Hepatocyte (in vitro differentiated cells): ENCODE data around the gene SLC25A13. TPM values are rescaled to one million over a fixed set of nuclear protein-coding genes. Genes with fewer than 3 reads are reported as not detected.

ENCODE experiments used
- DNase-seq: peaks from one replicate; pipeline ENCODE4 v3.0.0-alpha.2; 2016; ENCODE audit warnings: low spot score
- H2AFZ ChIP-seq: fragments of 200-600 bp; sonication (generic); 2 replicates; pipeline ENCODE4 v1.6.0; 2016; ENCODE audit warnings: antibody characterized with exemption, mild to moderate bottlenecking
- H3K27ac ChIP-seq: fragments of 200-600 bp; sonication (generic); 2 replicates; pipeline ENCODE4 v1.5.1; 2016; ENCODE audit warnings: mild to moderate bottlenecking
- H3K27me3 ChIP-seq: fragments of 200-600 bp; sonication (generic); 2 replicates; pipeline ENCODE4 v1.6.1; 2016
- H3K36me3 ChIP-seq: fragments of 200-600 bp; sonication (generic); replicated peaks from 2 replicates; pipeline ENCODE4 v1.5.1; 2016; ENCODE audit warnings: low read depth; ENCODE audit not compliant: insufficient read depth
- H3K4me1 ChIP-seq: fragments of 200-600 bp; sonication (generic); 2 replicates; pipeline ENCODE4 v1.5.1; 2016; ENCODE audit warnings: mild to moderate bottlenecking, moderate library complexity; ENCODE audit not compliant: insufficient read depth
- H3K4me2 ChIP-seq: fragments of 200-600 bp; sonication (generic); 2 replicates; pipeline ENCODE4 v1.6.0; 2016
- H3K4me3 ChIP-seq: fragments of 200-600 bp; sonication (generic); 2 replicates; pipeline ENCODE4 v1.5.1; 2016; ENCODE audit warnings: mild to moderate bottlenecking
- H3K79me2 ChIP-seq: fragments of 200-600 bp; sonication (generic); 2 replicates; pipeline ENCODE4 v1.6.0; 2017; ENCODE audit warnings: mild to moderate bottlenecking
- H3K9me2 ChIP-seq: fragments of 200-600 bp; sonication (generic); replicated peaks from 2 replicates; pipeline ENCODE4 v1.6.0; 2017; ENCODE audit warnings: mild to moderate bottlenecking; ENCODE audit not compliant: insufficient read depth
- H3K9me3 ChIP-seq: fragments of 200-600 bp; sonication (generic); 2 replicates; pipeline ENCODE4 v1.5.1; 2016; ENCODE audit warnings: low read depth, mild to moderate bottlenecking
- H4K20me1 ChIP-seq: fragments of 200-600 bp; sonication (generic); 2 replicates; pipeline ENCODE4 v1.6.0; 2016; ENCODE audit warnings: mild to moderate bottlenecking; ENCODE audit not compliant: insufficient read depth, poor library complexity, severe bottlenecking
- EZH2 ChIP-seq: fragments of 200-600 bp; sonication (generic); IDR thresholded peaks from 2 replicates; pipeline ENCODE4 v1.6.1; 2016; ENCODE audit warnings: antibody characterized with exemption, mild to moderate bottlenecking, borderline replicate concordance
- EZH2phosphoT487 ChIP-seq: fragments of 200-600 bp; sonication (generic); IDR thresholded peaks from one replicate; pipeline ENCODE4 v1.6.1; 2018; ENCODE audit warnings: antibody characterized with exemption, mild to moderate bottlenecking, low read depth, moderate library complexity; ENCODE audit not compliant: unreplicated experiment, severe bottlenecking
- WGBS: methylation state at CpG from one replicate; pipeline ENCODE4 v1.1.6; 2016; ENCODE audit warnings: low lambda C conversion rate; ENCODE audit errors: missing lambda C conversion rate; 5-methylcytosine and 5-hydroxymethylcytosine counted together
- polyA plus RNA-seq: library from polyadenylated mRNA; unstranded; fragments of >200 nt; fragmentation: Nextera tagmentation; extraction: Ambion mirVana; gene quantifications from 2 replicates; pipeline ENCODE4 v1.2.1, GENCODE V29; 2016
- total RNA-seq: library from RNA; depleted of rRNA; stranded (reverse); fragments of >200 nt; gene quantifications from 2 replicates; pipeline ENCODE4 v1.2.3, GENCODE V29; 2014
- TF ChIP-seq, protein P1 (sequence below): fragments of 200-600 bp; sonication (generic); IDR thresholded peaks from 2 replicates; pipeline ENCODE4 v1.5.1; 2016; ENCODE audit warnings: antibody characterized with exemption, mild to moderate bottlenecking; ENCODE audit not compliant: poor library complexity

The SLC25A13 gene
- total and polyA plus RNA-seq, 2 experiments from 2014 or later, result 37.5 to 55.1 TPM

DNA sequence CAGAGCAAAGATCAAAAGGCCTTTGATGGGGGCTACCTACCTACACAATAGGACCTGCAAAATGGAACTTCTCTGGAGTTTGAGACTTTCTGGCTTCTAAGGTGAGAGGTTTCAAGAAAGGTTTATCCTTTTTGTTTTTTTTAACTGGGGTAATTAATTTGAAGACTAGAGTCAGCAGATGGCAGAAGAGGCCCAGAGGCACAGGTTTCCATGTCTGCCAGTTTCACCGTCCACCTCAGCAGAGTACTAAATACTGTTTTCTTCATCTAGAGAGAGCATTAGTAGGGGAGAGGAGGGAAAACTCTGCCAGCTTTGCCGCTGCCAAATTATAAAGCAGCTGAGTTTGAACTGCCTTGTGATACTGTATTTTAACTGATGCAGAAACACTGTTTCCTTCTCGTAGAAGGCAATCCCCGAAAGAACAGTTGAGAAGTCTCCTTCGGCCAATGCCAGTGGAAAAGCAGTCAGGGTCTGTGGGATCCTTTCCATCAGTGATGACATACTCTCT is 138.7 kb downstream of the SLC25A13 start:
- H3K27ac ChIP-seq, result no peak overlapping the region
- 90% methylated on average over 5 of the region's 5 CpGs for WGBS
- no peaks in the 10 kb centered on the region for H3K36me3 ChIP-seq
- no peaks in the 10 kb centered on the region for H3K9me2 ChIP-seq
- TF ChIP-seq, protein P1, sequence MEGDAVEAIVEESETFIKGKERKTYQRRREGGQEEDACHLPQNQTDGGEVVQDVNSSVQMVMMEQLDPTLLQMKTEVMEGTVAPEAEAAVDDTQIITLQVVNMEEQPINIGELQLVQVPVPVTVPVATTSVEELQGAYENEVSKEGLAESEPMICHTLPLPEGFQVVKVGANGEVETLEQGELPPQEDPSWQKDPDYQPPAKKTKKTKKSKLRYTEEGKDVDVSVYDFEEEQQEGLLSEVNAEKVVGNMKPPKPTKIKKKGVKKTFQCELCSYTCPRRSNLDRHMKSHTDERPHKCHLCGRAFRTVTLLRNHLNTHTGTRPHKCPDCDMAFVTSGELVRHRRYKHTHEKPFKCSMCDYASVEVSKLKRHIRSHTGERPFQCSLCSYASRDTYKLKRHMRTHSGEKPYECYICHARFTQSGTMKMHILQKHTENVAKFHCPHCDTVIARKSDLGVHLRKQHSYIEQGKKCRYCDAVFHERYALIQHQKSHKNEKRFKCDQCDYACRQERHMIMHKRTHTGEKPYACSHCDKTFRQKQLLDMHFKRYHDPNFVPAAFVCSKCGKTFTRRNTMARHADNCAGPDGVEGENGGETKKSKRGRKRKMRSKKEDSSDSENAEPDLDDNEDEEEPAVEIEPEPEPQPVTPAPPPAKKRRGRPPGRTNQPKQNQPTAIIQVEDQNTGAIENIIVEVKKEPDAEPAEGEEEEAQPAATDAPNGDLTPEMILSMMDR, result no peak
- TF ChIP-seq EZH2, result no peak
- no peak for TF ChIP-seq EZH2phosphoT487
- peaks cover 5% of the 10 kb centered on the region for H3K4me1 ChIP-seq
- H3K79me2 ChIP-seq, result no peaks in the 10 kb centered on the region
- no peaks in the 10 kb centered on the region for H3K27me3 ChIP-seq
- no peak overlapping the region for H3K4me3 ChIP-seq
- H3K9me3 ChIP-seq, result no peaks in the 10 kb centered on the region
- no peak overlapping the region for H2AFZ ChIP-seq
- H4K20me1 ChIP-seq, result no peaks in the 10 kb centered on the region
- no peak overlapping the region for H3K4me2 ChIP-seq
- DNase-seq, result no peak

DNA sequence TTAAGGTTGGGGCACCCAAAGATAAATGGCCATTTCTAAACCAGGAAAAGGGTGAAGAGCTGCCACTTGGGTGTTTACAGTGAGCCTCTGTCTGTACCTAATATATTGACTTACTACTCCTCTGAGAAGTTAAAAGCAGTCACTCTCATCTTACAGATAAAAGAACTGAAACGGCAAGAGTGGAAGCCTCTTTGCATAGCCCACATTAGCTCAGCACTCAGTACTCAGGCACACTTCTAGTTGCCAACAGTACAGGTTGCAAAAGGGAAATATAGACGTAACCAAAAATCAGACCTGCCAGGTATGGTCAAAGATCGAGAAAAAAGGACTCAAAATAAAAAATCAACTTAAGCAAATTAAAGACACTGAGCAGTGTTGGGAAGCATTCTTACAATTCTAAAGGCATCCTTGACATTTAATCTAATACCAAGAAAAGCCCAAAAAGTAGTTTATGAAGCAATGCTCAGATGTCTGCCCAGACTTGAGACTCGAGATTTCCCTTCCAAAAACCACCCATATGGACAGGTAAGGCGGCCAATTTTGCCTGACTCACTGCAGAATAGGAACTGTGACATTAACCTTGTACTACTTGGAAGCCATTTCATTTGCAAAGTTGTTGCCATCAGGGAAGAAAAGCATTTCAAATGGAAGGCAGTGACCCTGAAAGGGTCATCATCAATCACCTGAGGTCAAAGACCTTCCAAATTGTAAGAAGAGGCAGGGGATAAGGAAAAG is 139.3 kb downstream of the SLC25A13 start:
- Histone ChIP-seq H3K4me1 (peaks cover 3% of the 10 kb centered on the region), H3K9me3 (no peaks in the 10 kb centered on the region), H3K4me2 (no peak overlapping the region), H3K36me3 (no peaks in the 10 kb centered on the region), H3K79me2 (no peaks in the 10 kb centered on the region), H2AFZ (no peak overlapping the region), H3K27me3 (no peaks in the 10 kb centered on the region), H3K4me3 (no peak overlapping the region), H3K9me2 (no peaks in the 10 kb centered on the region), H4K20me1 (no peaks in the 10 kb centered on the region), H3K27ac (no peak overlapping the region)
- DNase-seq, result no peak
- WGBS, result 79% methylated on average over 5 of the region's 5 CpGs
- TF ChIP-seq EZH2phosphoT487, result no peak
- no peak for TF ChIP-seq EZH2
- TF ChIP-seq, protein P1, result no peak

DNA sequence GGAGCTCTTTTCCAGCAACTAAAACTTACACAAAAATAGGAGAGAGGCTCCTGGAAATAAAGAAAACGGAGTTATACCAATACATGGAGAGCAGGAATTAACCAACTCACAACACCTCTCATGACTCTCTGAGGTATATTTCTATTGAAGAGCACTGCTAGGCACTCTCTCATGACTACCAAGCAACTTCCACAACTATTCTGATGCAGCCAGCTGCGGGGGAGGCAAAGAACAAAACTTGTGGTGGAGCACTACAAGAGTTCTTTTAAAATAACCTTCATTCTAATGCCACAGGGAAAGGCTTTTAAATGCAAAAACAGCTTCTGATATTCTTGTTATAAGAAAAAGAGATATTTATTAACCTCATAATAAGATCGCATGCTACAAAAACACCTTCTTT is 140.7 kb downstream of the SLC25A13 start:
- H3K27me3 ChIP-seq, result no peaks in the 10 kb centered on the region
- WGBS, result 83% methylated on average over 3 of the region's 3 CpGs

DNA sequence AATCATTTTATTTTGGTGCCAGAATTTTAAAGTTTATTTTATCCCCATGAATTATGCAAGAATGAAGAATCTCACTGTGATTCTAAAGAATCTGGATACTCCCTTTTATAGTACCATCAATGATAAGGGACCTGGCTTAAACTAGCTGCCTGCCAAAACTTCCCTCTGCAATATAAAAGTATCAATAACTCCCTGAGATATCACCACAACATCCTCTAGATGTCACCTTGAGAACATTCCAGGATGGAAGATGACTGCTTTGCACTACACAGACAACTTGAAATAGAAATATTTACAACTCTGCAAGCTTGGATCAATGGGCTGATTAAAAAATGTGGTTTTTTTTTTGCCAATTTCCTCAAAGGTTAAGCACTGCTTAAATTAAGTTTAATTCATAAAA is 142.1 kb downstream of the SLC25A13 start:
- H3K36me3 ChIP-seq, result no peaks in the 10 kb centered on the region
- no peaks in the 10 kb centered on the region for H3K9me3 ChIP-seq
- no peaks in the 10 kb centered on the region for H4K20me1 ChIP-seq
- H2AFZ ChIP-seq, result no peak overlapping the region
- TF ChIP-seq, protein P1, result no peak
- TF ChIP-seq EZH2phosphoT487, result no peak
- no peak for TF ChIP-seq EZH2
- no peaks in the 10 kb centered on the region for H3K27me3 ChIP-seq
- H3K4me2 ChIP-seq, result no peak overlapping the region
- no peaks in the 10 kb centered on the region for H3K79me2 ChIP-seq
- no peaks in the 10 kb centered on the region for H3K9me2 ChIP-seq
- no peak for DNase-seq
- no peak overlapping the region for H3K27ac ChIP-seq
- H3K4me3 ChIP-seq, result no peak overlapping the region
- no peaks in the 10 kb centered on the region for H3K4me1 ChIP-seq

More for the DNA sequence above, 140.7 kb downstream of the SLC25A13 start:
- Histone ChIP-seq H3K4me3 (no peak overlapping the region), H3K4me1 (no peaks in the 10 kb centered on the region), H3K9me3 (no peaks in the 10 kb centered on the region), H3K9me2 (no peaks in the 10 kb centered on the region), H3K79me2 (no peaks in the 10 kb centered on the region), H4K20me1 (no peaks in the 10 kb centered on the region), H3K36me3 (no peaks in the 10 kb centered on the region), H3K4me2 (no peak overlapping the region), H3K27ac (no peak overlapping the region), H2AFZ (no peak overlapping the region)
- TF ChIP-seq EZH2phosphoT487, result no peak
- DNase-seq, result no peak
